Nephron progenitor cell (in vitro differentiated cells): Measurements from ENCODE around the gene PRKCZ.

ENCODE experiments used
- DNase-seq: peaks from one replicate; pipeline ENCODE4 v3.0.0; 2021
- H3K27ac Mint-ChIP-seq: 2 replicates; pipeline ENCODE4 v1.8.0; 2021; ENCODE audit warnings: mild to moderate bottlenecking, moderate library complexity, mixed read lengths
- H3K27me3 Mint-ChIP-seq: 2 replicates; pipeline ENCODE4 v1.8.0; 2021; ENCODE audit warnings: mild to moderate bottlenecking, low read depth, mixed read lengths; ENCODE audit not compliant: poor library complexity
- H3K36me3 Mint-ChIP-seq: 2 replicates; pipeline ENCODE4 v1.8.0; 2021; ENCODE audit warnings: low read depth, mixed read lengths
- H3K4me1 Mint-ChIP-seq: 2 replicates; pipeline ENCODE4 v1.8.0; 2021; ENCODE audit warnings: mixed read lengths
- H3K4me3 Mint-ChIP-seq: 2 replicates; pipeline ENCODE4 v1.8.0; 2021; ENCODE audit warnings: mild to moderate bottlenecking, moderate library complexity, mixed read lengths
- H3K9me3 Mint-ChIP-seq: 2 replicates; pipeline ENCODE4 v1.8.0; 2021; ENCODE audit warnings: mild to moderate bottlenecking, moderate library complexity, mixed read lengths
- TF ChIP-seq, protein P1 (sequence below): fragments of 200-600 bp; sonication (generic); IDR thresholded peaks from 2 replicates; pipeline ENCODE4 v1.5.0; 2021; ENCODE audit warnings: antibody characterized with exemption

PRKCZ gene

DNA sequence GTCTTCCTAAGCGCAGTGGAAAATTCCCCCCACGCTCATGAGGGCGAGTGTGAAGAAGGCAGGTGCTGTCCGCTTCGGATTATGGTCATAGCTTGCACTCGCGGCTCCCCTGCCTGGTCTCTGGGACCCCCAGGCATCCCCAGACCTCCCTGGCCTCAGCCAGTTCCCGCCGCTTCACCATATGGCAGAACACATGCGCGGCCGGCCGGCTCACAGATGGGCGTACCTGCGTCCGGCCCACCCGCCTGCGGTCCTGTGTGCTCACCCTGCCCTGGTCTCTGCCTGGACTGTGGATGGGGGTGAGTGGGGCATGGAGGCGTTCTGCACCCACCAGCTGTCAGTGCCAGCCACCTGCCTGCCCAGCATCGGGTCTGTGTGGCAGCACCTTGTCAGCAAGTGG, 34.1 kb downstream of the PRKCZ start:
- H3K27ac Mint-ChIP-seq, result no peak overlapping the region
- H3K9me3 Mint-ChIP-seq, result peaks cover 18% of the 10 kb centered on the region

DNA sequence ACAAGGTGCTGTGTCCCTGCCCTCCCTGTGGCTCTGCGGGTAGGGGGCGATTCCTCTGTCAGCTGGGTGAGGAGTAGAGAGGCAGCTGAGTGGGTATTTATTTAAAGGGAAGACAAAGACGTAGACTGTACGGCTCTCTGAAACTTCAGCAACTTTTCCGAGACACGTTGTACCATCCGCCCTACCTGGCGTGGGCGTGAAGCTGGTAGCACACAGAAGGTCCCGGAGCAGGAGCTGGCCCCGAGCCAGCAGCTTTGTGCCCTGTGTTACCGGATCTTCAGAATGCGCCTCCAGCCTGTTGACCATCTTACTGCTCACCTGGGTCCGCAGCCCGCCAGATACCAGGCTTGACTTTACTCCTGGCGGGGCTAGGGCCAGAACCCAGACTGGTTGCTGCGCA, 34.9 kb downstream of the PRKCZ start:
- H3K9me3 Mint-ChIP-seq, result peaks cover 11% of the 10 kb centered on the region

More for the DNA sequence above, 34.1 kb downstream of the PRKCZ start:
- peaks cover 34% of the 10 kb centered on the region for H3K4me1 Mint-ChIP-seq
- peaks cover 25% of the 10 kb centered on the region for H3K36me3 Mint-ChIP-seq
- no peak for DNase-seq
- no peak overlapping the region for H3K4me3 Mint-ChIP-seq
- H3K27me3 Mint-ChIP-seq, result peaks cover 4% of the 10 kb centered on the region
- TF ChIP-seq, protein P1, sequence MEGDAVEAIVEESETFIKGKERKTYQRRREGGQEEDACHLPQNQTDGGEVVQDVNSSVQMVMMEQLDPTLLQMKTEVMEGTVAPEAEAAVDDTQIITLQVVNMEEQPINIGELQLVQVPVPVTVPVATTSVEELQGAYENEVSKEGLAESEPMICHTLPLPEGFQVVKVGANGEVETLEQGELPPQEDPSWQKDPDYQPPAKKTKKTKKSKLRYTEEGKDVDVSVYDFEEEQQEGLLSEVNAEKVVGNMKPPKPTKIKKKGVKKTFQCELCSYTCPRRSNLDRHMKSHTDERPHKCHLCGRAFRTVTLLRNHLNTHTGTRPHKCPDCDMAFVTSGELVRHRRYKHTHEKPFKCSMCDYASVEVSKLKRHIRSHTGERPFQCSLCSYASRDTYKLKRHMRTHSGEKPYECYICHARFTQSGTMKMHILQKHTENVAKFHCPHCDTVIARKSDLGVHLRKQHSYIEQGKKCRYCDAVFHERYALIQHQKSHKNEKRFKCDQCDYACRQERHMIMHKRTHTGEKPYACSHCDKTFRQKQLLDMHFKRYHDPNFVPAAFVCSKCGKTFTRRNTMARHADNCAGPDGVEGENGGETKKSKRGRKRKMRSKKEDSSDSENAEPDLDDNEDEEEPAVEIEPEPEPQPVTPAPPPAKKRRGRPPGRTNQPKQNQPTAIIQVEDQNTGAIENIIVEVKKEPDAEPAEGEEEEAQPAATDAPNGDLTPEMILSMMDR, result no peak

DNA sequence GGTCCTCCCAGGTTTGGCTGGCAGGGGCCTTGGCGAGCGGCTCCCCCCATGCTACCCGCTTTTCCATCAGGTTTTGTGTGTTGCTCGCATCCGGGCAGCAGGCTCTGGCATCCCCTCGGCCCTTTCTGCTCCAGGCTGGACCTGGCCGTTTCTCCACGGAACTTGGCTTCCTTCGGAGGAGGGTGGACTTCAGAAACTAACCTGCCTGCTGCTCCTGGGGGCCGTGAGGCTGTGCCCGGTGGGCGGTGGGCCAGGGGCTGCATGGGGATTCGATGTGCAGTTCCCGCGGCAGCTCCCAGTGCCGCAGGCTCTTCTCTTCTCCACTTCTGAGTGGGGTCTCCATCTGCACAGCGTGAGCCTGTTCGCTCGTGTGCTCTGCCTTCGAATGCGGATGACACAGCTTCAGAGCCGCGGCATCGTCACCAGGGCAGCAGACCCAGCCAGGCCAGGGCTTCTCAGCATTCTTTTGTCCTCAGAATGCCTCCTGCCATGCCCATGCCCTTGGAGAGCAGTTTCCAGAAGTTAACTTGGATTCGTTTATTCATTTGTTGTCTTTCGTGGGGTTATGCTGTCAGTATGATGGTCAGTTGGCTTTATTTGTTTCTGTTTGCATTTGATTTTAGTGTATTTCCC, 36.4 kb downstream of the PRKCZ start:
- Mint-ChIP-seq H3K36me3 (peaks cover 7% of the 10 kb centered on the region), H3K27me3 (peaks cover 12% of the 10 kb centered on the region), H3K27ac (no peak overlapping the region), H3K9me3 (no peaks in the 10 kb centered on the region), H3K4me3 (no peak overlapping the region), H3K4me1 (peaks cover 50% of the 10 kb centered on the region)
- no peak for DNase-seq
- TF ChIP-seq, protein P1, result no peak

More for the DNA sequence above, 34.9 kb downstream of the PRKCZ start:
- TF ChIP-seq, protein P1, result no peak
- H3K4me3 Mint-ChIP-seq, result no peak overlapping the region
- DNase-seq, result no peak
- peaks cover 17% of the 10 kb centered on the region for H3K36me3 Mint-ChIP-seq
- H3K27me3 Mint-ChIP-seq, result peaks cover 6% of the 10 kb centered on the region
- H3K27ac Mint-ChIP-seq, result no peak overlapping the region
- H3K4me1 Mint-ChIP-seq, result peaks cover 41% of the 10 kb centered on the region

DNA sequence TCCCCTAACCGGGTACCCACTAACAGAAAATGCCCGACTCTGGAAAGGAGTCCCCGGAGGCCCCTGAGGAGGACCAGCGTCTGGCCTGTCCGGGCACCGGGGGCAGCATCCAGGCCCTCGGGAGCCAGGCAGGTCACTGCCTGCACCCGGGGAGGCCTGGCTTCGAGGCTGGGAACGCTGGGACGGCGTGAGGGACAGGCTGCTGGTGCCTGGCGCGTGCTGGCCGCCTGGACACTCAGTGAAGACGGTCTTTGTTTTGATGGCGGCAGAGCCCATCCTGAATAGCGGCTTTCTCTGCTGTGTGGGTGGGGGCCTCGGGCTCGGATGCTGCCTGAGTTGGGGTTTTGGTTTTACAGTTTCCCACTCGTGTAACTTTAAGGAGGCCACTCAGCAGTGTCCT, 37.6 kb downstream of the PRKCZ start:
- no peak overlapping the region for H3K4me3 Mint-ChIP-seq
- H3K36me3 Mint-ChIP-seq, result no peaks in the 10 kb centered on the region
- peaks cover 47% of the 10 kb centered on the region for H3K4me1 Mint-ChIP-seq
- no peak overlapping the region for H3K27ac Mint-ChIP-seq
- TF ChIP-seq, protein P1, result no peak
- no peaks in the 10 kb centered on the region for H3K9me3 Mint-ChIP-seq
- H3K27me3 Mint-ChIP-seq, result peaks cover 15% of the 10 kb centered on the region
- DNase-seq, result no peak

DNA sequence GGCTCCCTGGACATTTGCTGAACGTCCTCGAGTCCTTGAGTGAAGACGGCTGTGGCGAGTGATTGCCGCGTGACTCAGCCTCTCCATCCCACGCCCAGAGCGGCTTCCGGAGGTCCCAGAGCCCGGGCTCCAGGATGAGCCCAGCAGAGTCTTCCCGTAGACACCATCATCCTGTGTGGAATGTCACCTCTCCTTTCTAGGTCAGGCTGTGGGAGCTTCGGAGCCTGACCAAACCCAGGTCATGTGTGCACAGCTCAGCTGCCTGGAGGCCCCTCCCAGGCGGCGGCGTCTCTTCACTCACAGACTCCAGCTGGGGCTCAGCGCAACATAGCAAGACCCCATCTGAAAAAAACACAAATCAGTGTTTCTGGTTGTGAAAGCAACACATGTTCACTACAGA, 38.2 kb downstream of the PRKCZ start:
- TF ChIP-seq, protein P1, result no peak
- H3K27me3 Mint-ChIP-seq, result peaks cover 15% of the 10 kb centered on the region
- H3K27ac Mint-ChIP-seq, result peak overlapping the region; percentile 96
- no peaks in the 10 kb centered on the region for H3K36me3 Mint-ChIP-seq
- no peak overlapping the region for H3K4me3 Mint-ChIP-seq
- peaks cover 42% of the 10 kb centered on the region for H3K4me1 Mint-ChIP-seq
- DNase-seq, result no peak
- no peaks in the 10 kb centered on the region for H3K9me3 Mint-ChIP-seq

DNA sequence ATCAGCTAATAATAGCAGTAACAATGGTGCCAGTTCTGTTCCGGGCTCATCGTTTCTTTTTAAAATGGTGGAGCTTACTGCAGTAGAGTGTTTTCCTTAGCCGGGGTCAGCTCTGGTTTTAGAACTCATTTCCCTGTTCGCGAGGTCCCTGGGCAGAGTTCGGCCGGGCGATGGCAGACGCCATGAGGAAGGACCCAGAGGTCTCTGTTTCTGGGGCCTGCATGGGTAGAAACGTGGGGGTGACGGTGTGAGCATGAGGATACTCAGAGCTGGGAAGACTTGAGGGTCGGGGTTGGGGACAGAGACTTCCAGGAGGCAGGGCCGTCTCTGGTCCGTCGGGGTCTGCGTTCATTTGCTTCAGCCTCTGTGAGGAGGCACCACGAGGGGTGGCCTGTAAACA, 38.8 kb downstream of the PRKCZ start:
- no peaks in the 10 kb centered on the region for H3K36me3 Mint-ChIP-seq
- peaks cover 15% of the 10 kb centered on the region for H3K27me3 Mint-ChIP-seq
- DNase-seq, result no peak
- peaks cover 39% of the 10 kb centered on the region for H3K4me1 Mint-ChIP-seq
- no peak overlapping the region for H3K4me3 Mint-ChIP-seq
- no peaks in the 10 kb centered on the region for H3K9me3 Mint-ChIP-seq
- TF ChIP-seq, protein P1, result no peak
- peak overlapping the region; percentile 96 for H3K27ac Mint-ChIP-seq
